ENCODE data around the gene IQCH. TPM values are rescaled to one million over a fixed set of nuclear protein-coding genes. Genes with fewer than 3 reads are reported as not detected.

Gene IQCH
- polyA plus RNA-seq, 3 donors: 0.03 TPM; not detected in 2

- H3K36me3 ChIP-seq (replicated peaks in 1 of 2; ENCODE audit: control insufficient read depth in 1 of 2, insufficient read depth in 2 of 2, low read length in 2 of 2): no peaks in the 10 kb centered on the region
- no peak overlapping the region for H3K9ac ChIP-seq (ENCODE audit: insufficient read depth, low read length, poor library complexity, severe bottlenecking)
- H2AFZ ChIP-seq (ENCODE audit: insufficient read depth, low read depth, low read length, poor library complexity, severe bottlenecking): no peak overlapping the region
- no peaks in the 10 kb centered on the region for H3K4me1 Mint-ChIP-seq
- H3K4me1 ChIP-seq (ENCODE audit: control insufficient read depth in 1 of 2, insufficient read depth in 2 of 2, low read length in 2 of 2): no peaks in the 10 kb centered on the region
- intact Hi-C loops (cut with micrococcal nuclease): no loop called here
- no peak overlapping the region for H3K4me3 ChIP-seq (replicated peaks in 1 of 3; ENCODE audit: low read depth in 2 of 3, low read length in 3 of 3)
- no peak overlapping the region for H3K27ac ChIP-seq (ENCODE audit: low read depth in 1 of 2, low read length in 2 of 2)
- H3K36me3 Mint-ChIP-seq: no peaks in the 10 kb centered on the region
- H3K79me2 ChIP-seq (ENCODE audit: insufficient read depth, low read length): no peaks in the 10 kb centered on the region
- H3K9me3 ChIP-seq (replicated peaks in 1 of 2; ENCODE audit: control insufficient read depth in 1 of 2, insufficient read depth in 1 of 2, low read length in 2 of 2): no peaks in the 10 kb centered on the region
- no peaks in the 10 kb centered on the region for H4K20me1 ChIP-seq (ENCODE audit: insufficient read depth, low read length)
- H3K27me3 ChIP-seq (ENCODE audit: control insufficient read depth in 2 of 2, insufficient read depth in 2 of 2, low read length in 2 of 2): no peaks in the 10 kb centered on the region
- H3K4me3 Mint-ChIP-seq: no peak overlapping the region
- H3K4me2 ChIP-seq (replicated peaks; ENCODE audit: extremely low read depth, low read length, poor library complexity, severe bottlenecking): no peak overlapping the region
- H3K27me3 Mint-ChIP-seq (ENCODE audit: low read depth in 3 of 3): no peaks in the 10 kb centered on the region
- WGBS (ENCODE audit: insufficient coverage): no CpG with 5 or more reads among the region's 2 CpGs
- no peak overlapping the region for H3K27ac Mint-ChIP-seq
- H3K9me3 Mint-ChIP-seq: no peaks in the 10 kb centered on the region
- no peak for DNase-seq
- no peak for TF ChIP-seq CTCF (IDR thresholded peaks at IDR 0.05)
These were observed 132.4 kb downstream of the IQCH start for GRCh38 chr15:67386947-67387346.

GRCh38 chr15:67389975-67390374 lies 135.4 kb downstream of the IQCH start:
- intact Hi-C loops (cut with micrococcal nuclease): no loop called here
- Histone ChIP-seq H2AFZ (ENCODE audit: insufficient read depth, low read depth, low read length, poor library complexity, severe bottlenecking) (no peak overlapping the region), H3K4me3 (replicated peaks in 1 of 3; ENCODE audit: low read depth in 2 of 3, low read length in 3 of 3) (no peak overlapping the region), H3K27me3 (ENCODE audit: control insufficient read depth in 2 of 2, insufficient read depth in 2 of 2, low read length in 2 of 2) (no peaks in the 10 kb centered on the region), H3K4me2 (replicated peaks; ENCODE audit: extremely low read depth, low read length, poor library complexity, severe bottlenecking) (no peak overlapping the region), H3K36me3 (replicated peaks in 1 of 2; ENCODE audit: control insufficient read depth in 1 of 2, insufficient read depth in 2 of 2, low read length in 2 of 2) (no peaks in the 10 kb centered on the region), H3K9me3 (replicated peaks in 1 of 2; ENCODE audit: control insufficient read depth in 1 of 2, insufficient read depth in 1 of 2, low read length in 2 of 2) (no peaks in the 10 kb centered on the region), H3K79me2 (ENCODE audit: insufficient read depth, low read length) (no peaks in the 10 kb centered on the region), H4K20me1 (ENCODE audit: insufficient read depth, low read length) (no peaks in the 10 kb centered on the region), H3K4me1 (ENCODE audit: control insufficient read depth in 1 of 2, insufficient read depth in 2 of 2, low read length in 2 of 2) (no peaks in the 10 kb centered on the region), H3K27ac (ENCODE audit: low read depth in 1 of 2, low read length in 2 of 2) (no peak overlapping the region), H3K9ac (ENCODE audit: insufficient read depth, low read length, poor library complexity, severe bottlenecking) (no peak overlapping the region)
- TF ChIP-seq CTCF (IDR thresholded peaks at IDR 0.05): no peak
- Mint-ChIP-seq H3K9me3 (no peaks in the 10 kb centered on the region), H3K27me3 (ENCODE audit: low read depth in 3 of 3) (peaks cover 0 to 2% (median 0%) of the 10 kb centered on the region in 3 donors), H3K4me3 (no peak overlapping the region), H3K27ac (no peak overlapping the region), H3K36me3 (no peaks in the 10 kb centered on the region), H3K4me1 (no peaks in the 10 kb centered on the region)
- DNase-seq: no peak
- WGBS (ENCODE audit: insufficient coverage): no CpG with 5 or more reads among the region's 1 CpG
